Measurements from ENCODE around the gene KLF7.

Gene KLF7

GRCh38 chr2:207097278-207097677 is 68.5 kb downstream of the KLF7 start:
- no peak for TF ChIP-seq CTCF (IDR thresholded peaks at IDR 0.05; ENCODE audit: extremely low read depth, insufficient read depth, missing control alignments)
- in situ Hi-C loops (cut with MboI; ENCODE audit: low pct_unique_long_range_greater_than_20kb, low sequenced_read_pairs, unreplicated experiment), result no loop called here
- no peak for DNase-seq (ENCODE audit: low spot score)

DNA sequence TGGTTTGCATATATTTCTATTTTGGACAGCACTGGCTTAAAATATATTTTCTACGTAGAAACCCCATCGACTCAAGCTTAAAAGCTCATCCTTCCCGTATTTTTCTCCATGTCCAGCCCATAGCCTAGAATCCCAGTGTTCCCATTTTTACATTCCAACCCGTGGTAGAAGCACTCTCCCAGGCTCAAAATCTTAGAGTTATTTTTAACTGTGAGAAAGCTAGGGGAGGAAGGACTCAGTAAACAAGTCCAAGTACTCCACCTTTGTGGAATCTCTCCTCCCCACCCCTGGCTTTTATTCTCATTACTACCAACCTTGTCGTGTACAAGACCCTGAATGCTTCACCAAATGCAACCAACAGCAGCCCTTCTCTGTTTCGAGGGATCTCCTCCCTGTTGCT is 69.8 kb downstream of the KLF7 start:
- in situ Hi-C loops (cut with MboI; ENCODE audit: low pct_unique_long_range_greater_than_20kb, low sequenced_read_pairs, unreplicated experiment), result no loop called here
- TF ChIP-seq CTCF (IDR thresholded peaks at IDR 0.05; ENCODE audit: extremely low read depth, insufficient read depth, missing control alignments), result no peak
- DNase-seq (ENCODE audit: low spot score), result no peak

DNA sequence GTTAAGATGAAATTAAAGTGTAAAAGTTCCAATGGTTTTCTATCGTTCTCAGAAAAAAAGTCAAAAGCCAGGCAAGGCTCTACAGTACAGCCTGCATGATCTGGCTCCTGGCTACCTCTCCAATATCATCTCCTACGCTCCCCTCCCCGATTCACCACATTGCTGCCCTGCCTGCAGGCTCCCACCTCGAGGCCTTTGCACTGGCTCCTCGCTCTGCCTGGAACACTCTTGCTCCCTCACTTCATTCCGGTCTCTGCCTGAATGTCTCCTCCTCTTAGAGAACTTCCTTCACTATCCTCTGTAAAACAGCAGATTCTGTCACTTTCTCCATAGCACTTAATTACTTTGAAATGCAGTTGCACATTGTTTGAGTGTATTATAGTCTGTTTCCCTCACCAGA is 72.5 kb downstream of the KLF7 start:
- TF ChIP-seq CTCF (IDR thresholded peaks at IDR 0.05; ENCODE audit: extremely low read depth, insufficient read depth, missing control alignments), result no peak
- in situ Hi-C loops (cut with MboI; ENCODE audit: low pct_unique_long_range_greater_than_20kb, low sequenced_read_pairs, unreplicated experiment), result no loop called here
- DNase-seq (ENCODE audit: low spot score), result no peak

DNA sequence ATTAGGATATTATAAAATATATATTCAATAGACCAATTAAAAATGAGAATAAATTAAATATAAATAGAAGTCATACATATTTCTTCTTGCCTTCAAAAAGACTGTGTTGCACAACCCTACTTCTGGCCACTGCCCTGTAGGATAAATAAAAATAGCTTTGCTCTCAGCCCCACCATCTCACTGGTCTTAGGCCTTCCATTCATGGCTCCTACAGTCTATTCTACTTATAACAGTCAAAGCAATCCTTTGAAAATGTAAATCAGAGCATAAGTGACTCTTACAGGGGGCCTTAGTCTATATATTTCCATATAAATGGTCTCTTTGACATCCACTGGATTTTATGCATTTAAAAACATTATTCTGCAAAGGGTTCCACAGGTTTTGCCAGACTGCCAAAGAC is 72.9 kb downstream of the KLF7 start:
- in situ Hi-C loops (cut with MboI; ENCODE audit: low pct_unique_long_range_greater_than_20kb, low sequenced_read_pairs, unreplicated experiment), result no loop called here
- no peak for DNase-seq (ENCODE audit: low spot score)
- TF ChIP-seq CTCF (IDR thresholded peaks at IDR 0.05; ENCODE audit: extremely low read depth, insufficient read depth, missing control alignments), result no peak

- in situ Hi-C loops (cut with MboI; ENCODE audit: low pct_unique_long_range_greater_than_20kb, low sequenced_read_pairs, unreplicated experiment), result no loop called here
- no peak for DNase-seq (ENCODE audit: low spot score)
- TF ChIP-seq CTCF (IDR thresholded peaks at IDR 0.05; ENCODE audit: extremely low read depth, insufficient read depth, missing control alignments), result no peak
Observed at GRCh38 chr2:207091928-207092327, 73.8 kb downstream of the KLF7 start.

GRCh38 chr2:207091176-207091575 is 74.6 kb downstream of the KLF7 start:
- no peak for DNase-seq (ENCODE audit: low spot score)
- in situ Hi-C loops (cut with MboI; ENCODE audit: low pct_unique_long_range_greater_than_20kb, low sequenced_read_pairs, unreplicated experiment), result no loop called here
- no peak for TF ChIP-seq CTCF (IDR thresholded peaks at IDR 0.05; ENCODE audit: extremely low read depth, insufficient read depth, missing control alignments)

DNA sequence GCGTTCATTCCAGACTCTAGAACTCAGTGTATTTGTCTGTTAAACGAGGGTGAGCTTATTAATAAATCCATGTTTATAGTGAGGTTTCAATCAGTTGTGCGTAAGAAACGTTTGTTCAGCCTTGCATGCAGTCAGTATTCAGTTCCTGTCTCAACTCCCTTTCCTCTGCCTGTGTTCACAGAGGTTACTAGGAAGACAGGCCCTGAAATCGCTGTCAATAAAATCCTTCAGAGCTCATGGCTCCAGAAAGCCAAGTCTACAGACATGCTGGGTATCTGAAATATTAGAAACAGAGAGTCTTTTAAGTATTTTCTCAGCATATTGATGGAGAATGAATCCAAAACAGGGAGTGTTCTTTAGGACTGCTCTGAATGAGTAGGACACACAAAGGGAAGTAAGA is 75.4 kb downstream of the KLF7 start:
- in situ Hi-C loops (cut with MboI; ENCODE audit: low pct_unique_long_range_greater_than_20kb, low sequenced_read_pairs, unreplicated experiment), result no loop called here
- no peak for DNase-seq (ENCODE audit: low spot score)
- no peak for TF ChIP-seq CTCF (IDR thresholded peaks at IDR 0.05; ENCODE audit: extremely low read depth, insufficient read depth, missing control alignments)
